ENCODE data around the gene GNLY.
"Not testable (repeated sequence)": the region's sequence is repeated elsewhere in the genome, so short reads cannot be mapped to it uniquely, and the experiment has no call there.

GNLY gene

DNA sequence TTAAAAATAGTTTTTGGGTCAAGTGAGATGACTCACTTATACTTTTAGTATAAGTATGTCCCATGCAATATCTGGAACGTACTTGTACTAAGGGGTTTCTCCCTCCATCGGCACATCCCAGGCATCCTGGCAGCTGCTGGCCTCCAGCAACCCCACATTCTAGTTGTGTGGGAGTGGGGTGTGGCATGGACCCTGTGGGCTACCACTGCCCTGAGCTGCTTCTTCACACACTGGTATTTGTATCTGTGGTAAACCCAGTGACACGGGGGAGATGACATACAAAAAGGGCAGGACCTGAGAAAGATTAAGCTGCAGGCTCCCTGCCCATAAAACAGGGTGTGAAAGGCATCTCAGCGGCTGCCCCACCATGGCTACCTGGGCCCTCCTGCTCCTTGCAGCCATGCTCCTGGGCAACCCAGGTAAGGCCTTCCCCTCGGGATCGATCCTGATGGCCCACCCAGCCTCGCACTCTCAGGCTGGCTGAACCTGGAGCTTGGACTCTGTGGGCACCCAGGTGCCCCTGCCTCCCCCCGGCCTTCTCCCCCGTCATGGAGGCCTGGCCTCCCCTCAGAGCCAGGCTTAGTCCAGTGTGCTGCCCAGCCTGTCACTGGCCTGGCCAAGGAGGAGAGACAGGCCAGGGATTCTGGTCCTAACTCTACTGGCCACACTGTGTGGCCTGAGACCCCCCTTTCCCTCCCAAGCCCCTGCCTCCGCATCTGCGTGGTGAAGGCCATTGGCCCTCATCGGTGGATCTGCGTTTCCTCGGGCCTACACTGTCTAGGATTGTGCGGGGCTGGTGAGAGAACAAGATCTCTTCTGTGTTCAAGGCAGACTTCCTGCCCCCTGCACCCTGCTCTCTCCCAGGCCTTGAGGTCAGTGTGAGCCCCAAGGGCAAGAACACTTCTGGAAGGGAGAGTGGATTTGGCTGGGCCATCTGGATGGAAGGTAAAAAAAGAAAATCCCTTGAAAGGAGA, at the start of gene GNLY:
GNLY (plus strand) TSS at position 307 of the 974 bp plus-strand sequence; CDS start at position 368, 61 bp downstream.
- DNase-seq (ENCODE audit: low read depth) = no peak

DNA sequence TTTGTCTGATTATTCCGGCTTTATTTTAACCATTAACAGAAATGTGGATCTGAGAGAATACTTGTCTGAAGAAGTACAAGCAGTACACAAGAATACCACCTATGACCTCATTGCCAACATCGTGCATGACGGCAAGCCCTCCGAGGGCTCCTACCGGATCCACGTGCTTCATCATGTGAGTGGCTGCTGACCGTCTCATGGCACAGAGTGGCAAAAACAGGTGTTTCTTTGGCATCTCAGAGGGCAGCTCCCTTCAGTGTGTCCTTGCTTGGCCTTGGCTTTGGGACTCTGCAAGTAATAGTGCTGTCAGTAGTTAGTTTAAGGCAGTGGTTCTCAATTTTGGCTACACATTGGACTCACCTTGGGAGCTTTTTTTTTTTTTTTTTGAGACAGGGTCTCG, 49.2 kb upstream of the GNLY start:
- no peak for DNase-seq (ENCODE audit: low read depth)

DNA sequence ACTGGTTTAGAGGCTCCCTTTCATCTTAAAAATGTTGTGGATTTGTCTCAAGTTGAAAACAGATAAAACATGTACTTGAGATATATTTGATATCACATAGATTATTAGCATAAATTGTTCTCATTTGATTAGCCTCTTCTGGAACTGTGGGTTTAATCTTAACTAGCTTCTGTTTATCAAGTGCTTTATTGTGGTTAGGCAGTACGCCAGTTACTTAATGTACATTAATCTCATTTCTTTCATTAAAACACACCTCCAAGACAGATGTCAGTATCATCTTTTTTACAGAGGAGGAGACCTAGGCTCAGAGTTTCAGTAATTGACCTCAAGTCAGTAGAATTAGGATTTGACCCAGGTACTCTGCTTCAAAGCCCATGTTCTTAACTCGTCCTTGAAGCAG, 48.0 kb upstream of the GNLY start:
- DNase-seq (ENCODE audit: low read depth) = no peak

DNA sequence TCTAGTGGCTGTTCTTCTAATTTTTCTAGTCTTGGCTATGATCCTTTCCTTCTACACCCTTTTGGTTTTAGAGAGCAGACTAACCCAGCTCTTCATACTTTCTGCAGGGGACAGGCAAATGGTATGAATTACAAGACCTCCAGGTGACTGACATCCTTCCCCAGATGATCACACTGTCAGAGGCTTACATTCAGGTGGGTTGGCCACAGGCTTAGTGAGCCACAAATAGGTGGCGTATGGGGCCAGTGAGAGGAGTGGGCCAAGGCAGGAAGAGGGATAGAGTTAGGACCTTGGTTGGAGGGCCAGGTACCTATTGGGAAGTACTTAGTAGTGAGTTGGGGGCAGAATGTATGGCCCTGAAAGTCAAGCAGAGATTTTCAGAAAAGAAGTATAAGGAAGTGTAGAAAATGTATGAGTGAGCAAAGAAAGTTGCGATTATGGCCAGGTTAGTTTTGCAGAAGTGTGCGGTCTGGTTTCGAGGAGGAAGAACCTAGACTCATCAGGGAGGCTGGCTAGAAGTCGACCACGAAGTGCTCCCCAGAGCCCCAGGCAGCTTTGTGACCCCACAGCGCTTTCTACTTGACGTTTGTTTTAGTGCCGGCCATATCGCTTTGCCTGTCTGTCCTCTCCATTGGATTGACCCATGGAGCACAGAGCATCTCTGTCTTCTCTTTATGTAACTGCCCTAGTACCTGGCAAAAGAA, 46.2 kb upstream of the GNLY start:
- no peak for DNase-seq (ENCODE audit: low read depth)

DNA sequence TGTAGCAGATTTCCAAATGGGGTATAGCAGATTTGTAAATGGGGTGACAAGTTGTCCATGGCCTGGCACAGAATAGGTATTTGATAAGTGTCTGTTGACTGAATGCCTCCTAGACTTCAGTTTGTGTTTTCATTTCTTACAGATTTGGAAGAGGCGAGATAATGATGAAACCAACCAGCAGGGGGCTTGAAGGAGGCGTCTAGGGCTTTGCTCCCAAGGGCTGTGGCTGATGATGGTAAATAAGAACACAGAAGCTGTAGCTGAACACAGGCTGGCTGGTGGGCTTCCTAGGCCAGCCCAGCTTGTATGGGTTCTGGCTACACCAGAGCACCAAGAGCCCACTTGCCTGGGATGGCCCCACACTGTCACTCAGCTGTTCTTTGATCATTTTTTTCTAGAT, 45.5 kb upstream of the GNLY start:
- DNase-seq (ENCODE audit: low read depth) = no peak

DNA sequence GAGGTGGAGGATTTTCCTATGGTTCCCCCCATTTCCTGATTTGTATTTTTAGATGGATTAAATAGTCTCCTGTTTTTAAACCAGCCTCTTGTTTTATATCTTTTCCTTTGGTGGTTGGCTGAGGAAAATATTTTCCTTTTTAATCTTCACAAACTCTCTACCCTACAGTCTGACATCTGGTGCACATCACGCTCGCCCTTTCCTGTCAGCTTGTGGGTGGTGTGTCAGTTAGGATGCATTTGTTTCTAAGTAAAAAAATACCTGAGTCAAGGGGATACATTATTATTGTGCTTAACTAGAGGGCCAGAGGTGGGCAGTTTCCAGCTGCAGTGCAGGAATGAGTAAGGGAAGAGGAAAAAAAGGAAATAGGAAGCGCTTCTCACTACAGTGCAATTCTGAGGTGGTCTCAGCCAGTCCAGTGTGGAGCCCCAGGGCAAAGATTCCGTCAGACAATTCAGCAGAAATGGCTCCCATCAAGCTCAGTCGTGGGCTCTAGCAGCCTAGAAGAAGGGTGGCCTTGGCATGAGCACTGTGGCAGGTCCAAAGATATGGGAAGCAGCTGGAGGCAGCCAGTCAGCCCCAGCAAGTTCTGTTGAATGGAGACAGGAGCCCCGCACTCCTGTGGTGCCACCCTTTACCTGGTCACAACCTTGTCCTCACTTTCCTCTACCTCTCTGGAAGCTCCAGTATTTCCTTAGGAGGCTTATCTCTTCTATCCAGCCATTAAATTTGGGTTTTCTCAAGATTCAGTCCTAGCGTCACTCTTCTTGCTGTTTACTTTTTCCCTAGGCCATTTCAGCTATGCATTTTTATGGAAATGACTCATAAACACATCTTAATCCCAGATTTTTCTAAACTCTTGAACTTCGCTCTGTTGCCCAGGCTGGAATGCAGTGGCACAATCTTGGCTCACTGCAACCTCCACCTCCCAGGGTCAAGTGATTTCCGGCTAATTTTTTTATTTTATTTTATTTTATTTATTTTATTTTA, 44.7 kb upstream of the GNLY start:
- DNase-seq (ENCODE audit: low read depth) = no peak

DNA sequence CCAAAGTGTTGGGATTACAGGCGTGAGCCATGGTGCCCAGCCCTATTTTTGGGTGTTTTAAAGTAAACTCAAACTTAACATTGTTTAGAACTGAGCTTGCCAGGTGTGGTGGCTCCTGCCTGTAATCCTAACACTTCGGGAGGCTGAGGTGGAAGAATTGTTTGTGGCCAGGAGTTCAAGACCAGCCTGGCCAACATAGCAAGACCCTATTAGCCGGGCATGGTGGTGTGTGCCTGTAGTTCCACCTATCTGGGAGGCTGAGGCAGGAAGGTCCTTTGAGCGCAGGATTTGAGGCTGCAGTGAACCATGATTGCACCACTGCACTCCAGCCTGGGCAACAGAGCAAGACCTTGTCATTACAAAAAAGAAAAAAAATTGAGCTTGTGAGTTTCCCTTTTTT, 43.7 kb upstream of the GNLY start:
- no peak for DNase-seq (ENCODE audit: low read depth)

DNA sequence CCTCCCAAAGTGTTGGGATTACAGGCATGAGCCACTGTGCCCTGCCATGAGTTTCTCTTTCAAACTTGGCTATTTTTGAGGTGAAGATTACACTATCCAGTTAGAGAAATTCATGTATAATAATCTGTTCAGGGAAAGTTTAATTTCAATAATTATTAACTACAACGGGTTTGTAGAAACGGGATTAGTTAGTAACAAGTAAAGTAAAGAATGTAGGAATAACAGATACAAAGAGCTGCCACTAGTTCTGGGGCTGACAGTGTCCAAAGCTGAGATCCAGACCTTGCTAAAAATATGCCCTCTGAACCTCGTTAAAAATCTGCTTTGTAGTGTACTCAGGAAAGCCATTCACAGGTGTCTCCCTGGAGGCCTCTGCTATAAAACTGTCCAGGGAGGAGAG, 43.1 kb upstream of the GNLY start:
- DNase-seq (ENCODE audit: low read depth) = no peak

DNA sequence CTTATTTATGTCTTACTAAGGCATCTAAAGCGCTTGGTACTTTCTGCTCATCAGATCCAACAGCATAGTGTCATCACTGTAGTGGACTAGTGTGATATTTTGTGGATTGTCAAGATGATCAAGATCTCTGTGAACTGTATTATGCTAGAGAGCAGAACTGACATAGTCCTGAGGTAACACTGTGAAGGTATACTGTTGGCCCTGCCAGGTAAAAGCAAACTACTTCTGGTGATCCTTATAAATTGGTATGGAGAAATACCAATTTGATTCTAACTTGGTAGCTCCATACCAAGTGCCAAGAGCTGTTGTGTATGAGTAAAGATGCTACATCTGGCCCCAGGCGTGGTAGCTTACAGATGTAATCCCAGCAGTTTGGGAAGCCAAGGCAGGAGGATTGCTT, 42.1 kb upstream of the GNLY start:
- no peak for DNase-seq (ENCODE audit: low read depth)

DNA sequence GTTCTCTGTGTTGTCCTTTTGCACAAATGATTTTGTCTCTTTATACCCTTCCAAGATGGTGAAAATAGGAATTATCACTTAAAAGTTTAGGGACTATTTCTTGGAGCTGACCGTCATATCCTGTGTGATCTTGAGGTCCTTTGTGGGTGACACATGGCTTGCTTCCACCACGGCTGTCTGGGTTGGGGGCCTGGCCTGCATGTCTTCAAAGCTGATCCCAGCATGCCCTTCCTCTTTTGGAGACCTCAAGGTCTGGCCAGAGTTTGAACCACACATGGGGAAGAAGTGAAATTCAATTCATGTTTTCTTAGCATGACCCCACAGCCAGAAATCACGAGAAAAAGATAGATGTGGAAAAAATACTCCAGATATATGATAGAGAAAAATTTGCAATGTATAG, 40.2 kb upstream of the GNLY start:
- DNase-seq (ENCODE audit: low read depth) = no peak

DNA sequence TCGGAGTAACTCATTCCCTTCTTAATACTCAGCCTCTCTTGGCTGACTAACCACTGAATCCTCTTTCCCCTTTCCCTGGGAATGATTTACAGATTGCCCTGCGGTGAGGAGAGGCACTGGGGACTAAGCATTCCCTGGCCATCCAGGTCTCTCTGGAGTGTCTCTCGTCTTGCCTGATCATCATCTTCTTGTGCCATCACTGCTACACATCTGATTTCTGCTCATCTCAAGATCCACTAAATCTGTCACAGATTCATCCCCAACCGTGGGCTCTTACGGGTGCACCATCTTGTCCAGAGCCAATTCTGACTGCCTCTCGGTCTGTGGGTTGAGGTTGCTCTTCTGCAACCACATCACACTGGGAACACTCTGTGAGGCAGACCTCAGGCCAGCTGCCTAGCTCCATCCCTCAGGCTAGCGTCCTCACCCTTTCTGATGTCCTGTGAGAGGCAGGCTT, 38.2 kb upstream of the GNLY start:
- DNase-seq (ENCODE audit: low read depth) = no peak

DNA sequence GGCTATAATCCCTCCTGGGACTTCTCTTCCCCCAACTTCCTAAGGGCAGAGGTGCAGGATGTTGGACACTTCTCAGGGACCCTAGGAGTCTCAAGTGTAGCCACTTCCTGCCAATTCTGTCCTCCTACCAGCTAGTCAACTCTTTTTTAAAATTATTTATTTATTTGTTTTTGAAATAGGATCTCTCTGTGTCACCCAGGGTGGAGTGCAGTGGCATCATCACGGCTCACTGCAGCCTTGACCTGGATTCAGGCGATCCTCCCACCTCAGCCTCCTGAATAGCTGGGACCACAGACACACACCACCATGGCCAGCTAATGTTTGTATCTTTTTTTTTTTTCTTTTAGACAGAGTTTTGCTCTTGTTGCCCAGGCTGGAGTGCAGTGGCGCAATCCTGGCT, 37.7 kb upstream of the GNLY start:
- no peak for DNase-seq (ENCODE audit: low read depth)

DNA sequence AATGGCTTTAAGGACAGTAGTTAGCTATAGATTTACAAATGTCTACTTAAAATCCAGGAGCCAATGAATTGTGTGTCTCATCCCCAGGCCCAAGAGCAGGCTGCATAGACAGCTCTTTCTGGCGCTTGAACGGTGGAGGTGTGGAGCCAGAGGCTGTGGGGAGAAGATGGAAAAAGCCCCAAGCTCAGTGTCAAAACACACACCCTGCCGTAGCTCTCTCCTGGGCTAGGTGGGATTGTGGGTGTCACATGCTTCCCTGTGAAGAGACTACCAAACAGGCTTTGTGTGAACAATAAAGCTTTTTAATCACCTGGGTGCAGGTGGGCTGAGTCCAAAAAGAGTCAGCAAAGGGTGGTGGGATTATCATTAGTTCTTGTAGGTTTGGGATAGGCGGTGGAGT, 36.8 kb upstream of the GNLY start:
- DNase-seq (ENCODE audit: low read depth) = not testable (repeated sequence)

DNA sequence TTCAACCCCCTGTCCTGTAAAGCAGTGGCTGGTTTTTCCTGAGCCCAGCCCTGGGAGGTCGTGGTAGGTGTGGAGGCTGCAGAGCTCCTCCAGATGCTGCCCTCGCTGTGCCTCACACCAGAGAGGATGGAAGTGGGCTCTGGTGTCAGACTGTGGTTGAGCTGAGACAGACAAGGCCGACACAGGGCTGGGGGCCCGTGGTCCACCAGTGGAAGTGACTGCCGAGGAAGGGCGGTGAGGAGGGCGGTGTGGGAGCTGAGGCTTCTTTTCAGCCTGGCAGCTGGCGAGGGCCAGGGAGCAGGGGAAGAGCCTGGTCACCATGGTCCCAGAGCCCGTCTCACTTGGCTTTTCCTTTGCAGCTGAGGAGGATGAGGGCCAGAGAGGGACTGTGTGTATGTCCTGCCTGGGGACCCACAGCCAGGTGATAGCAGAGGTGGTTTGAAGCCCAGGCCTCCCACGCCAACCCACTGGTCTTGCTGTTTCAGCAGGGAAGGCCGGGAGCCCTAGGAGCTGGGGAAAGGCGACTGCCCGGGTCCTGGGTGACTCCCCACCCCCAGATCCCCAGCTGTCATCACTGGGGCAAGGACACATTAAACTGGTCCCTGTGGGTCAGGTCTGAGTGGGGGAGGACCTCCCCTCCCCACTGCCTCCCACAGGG, 34.7 kb upstream of the GNLY start:
- DNase-seq (ENCODE audit: low read depth) = no peak

DNA sequence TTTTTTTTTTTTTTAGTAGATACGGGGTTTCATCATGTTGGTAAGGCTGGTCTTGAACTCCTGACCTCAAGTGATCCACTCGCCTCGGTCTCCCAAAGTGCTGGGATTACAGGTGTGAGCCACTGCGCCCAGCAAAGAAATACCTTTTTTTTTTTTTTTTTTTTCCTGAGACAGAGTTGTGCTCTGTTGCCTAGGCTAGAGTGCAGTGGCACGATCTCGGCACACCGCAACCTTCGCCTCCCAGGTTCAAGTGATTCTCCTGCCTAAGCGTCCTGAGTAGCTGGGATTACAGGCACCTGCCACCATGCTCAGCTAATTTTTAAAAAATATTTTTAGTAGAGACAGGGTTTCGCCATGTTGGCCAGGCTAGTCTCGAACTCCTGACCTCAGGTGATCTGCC, 33.9 kb upstream of the GNLY start:
- not testable (repeated sequence) for DNase-seq (ENCODE audit: low read depth)

DNA sequence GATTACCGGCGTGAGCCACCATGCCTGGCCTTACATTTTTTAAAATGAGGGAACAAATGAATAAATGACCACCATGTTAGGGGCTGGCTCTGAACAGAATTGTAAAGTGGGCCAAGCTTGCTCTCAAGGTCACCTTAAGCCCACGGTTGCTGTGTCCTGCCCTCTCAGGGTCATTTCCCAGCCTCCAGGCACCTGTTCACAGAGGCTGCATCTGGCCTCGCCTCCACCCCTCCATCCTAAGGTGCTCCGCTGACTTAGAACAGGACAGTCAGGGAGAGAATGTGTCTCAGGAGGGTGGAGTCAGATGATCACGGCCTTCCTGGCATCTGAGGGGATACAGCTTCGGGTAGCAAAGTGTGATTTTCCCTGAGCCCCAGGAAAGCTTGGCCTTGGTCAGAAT, 33.4 kb upstream of the GNLY start:
- DNase-seq (ENCODE audit: low read depth) = no peak

DNA sequence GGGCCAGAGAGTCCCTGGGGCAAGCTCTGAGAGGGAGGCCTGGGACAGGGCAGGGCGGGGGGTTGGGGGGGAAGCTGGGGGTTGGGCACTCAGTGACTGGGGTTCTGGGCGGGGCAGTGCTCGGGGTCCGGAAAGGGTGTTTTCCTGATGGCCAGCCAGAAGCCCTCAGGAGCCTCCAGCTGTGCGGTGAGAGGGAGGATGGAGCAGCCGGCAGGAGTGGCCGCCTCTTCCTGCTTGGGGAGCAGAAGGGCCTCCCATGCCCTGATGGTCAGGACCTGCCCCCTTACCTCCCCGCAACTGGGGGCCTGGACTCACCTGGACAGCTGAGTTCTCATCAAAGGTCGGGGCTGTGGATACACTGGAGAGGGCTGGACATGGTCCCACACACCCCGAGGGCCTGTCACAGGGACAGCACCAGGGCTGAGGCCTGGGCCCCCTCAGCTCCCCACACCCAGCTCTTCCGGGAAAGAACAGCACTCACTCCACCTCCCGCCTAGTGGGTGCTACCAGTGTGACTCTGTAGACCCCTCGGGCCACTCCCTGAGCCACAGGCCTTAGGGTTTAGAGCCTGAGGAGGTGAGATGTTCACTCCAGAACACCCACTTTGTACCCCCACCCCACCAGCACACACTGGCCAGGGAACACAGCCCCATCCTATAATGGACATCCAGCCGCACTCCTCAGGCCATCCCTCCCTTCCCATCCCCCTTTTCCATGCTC, 32.9 kb upstream of the GNLY start:
- DNase-seq (ENCODE audit: low read depth) = peak; percentile 71

DNA sequence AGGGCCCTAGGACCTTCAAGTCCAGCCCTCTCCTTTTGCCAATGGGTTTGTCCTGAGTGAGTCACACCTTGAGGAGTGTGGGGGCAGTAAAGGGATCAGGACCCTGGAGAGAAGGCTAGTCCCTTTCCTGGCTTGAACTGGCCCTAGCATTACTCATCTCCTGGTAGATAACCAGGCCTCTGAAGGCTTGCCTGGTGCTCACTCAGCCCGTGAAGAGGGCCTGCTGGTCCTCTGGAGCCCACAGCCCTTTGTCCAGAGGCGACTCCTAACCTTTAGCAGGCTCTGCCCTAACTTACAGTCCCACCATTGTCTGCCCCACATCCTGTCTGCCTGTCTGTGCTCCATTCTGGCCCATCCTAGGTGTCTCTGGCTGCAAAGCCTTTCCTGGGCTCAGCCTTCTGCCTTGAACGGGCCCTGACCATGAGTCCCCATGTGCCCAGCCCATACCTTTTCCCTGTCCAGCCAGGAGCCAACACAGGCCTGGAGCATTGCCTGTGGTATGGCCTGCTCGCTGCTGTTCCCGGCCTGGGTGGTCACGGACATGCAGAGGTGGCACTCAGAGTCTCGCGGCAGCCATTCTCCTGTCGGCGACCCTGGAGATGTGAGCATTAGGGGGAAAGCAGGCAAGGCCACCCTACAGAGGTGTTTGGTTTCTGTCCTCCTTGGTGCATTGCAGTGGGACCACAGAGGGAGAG, 31.1 kb upstream of the GNLY start:
- no peak for DNase-seq (ENCODE audit: low read depth)

DNA sequence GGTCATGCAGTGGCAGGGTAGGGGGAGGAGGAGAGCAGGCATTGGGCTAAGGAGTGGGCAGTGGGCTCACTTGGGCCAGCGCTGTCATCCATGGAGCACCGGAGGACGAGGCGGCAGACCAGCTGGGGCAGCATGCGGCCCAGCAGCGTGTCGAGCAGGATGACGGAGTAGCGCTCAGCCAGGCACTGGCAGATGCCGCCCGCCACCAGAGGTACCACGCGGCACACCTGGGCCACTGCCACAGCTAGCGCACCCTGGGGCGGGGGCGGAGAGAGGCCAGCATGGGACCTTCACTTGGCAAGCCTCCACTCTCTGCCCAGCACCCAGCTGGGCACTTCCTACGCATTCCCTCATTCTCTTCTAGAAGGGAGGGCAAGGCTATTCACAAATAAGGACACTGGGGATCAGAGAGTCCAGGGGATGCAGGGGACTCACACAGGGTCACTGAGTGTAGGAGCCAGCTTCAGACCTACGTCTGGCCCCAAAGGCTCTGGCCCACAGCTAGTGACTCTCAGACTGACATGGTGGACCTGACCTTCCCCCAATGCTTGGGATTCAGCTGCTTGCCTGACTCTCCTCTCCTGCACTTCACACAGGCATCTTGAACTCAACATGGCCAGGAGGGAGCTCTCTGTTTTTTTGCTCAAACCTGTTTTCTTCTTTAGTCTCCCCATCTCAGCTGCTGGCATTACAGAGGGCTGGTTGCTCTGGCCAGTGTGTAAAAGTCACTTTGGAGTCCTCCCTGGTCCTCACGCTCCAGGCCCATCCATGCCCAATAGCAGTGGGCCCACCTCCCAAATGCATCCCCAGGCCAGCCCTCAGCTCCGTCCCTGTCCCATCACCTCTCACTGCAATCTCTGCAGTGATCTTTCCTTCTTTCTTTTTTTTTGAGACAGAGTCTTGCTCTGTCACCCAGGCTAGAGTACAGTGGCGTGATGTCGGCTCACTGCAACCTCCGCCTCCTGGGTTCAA, 30.3 kb upstream of the GNLY start:
- DNase-seq (ENCODE audit: low read depth) = no peak

Measured in CMK (cell line).